Stomach (tissue), 9 donors: Measurements from ENCODE around the gene PTPN14. TPM values are rescaled to one million over a fixed set of nuclear protein-coding genes. Genes with fewer than 3 reads are reported as not detected.

Experiments used
- DNase-seq, 2 donors: peaks; one replicate each; pipeline versions ENCODE4 v3.0.0 to v3.0.0-alpha.2; 2013 to 2019
- H3K27ac ChIP-seq, 5 donors: fragments of 200-600 bp in 4 of 5; sonication (generic) in 4 of 5; one replicate each; pipeline ENCODE4 v1.5.1; 2013 to 2019; ENCODE audit warnings: mild to moderate bottlenecking in 1 of 5, moderate library complexity in 1 of 5
- H3K27me3 ChIP-seq, 3 donors: fragments of 200-600 bp; sonication (generic); one replicate each; pipeline ENCODE4 v1.5.1; 2017 to 2019; ENCODE audit warnings: mixed run types in 1 of 3
- H3K36me3 ChIP-seq, 4 donors: fragments of 200-600 bp; sonication (generic); 1 replicate in 3 of 4; 2 replicates in 1 of 4; pipeline ENCODE4 v1.5.1; 2016 to 2019
- H3K4me1 ChIP-seq, 4 donors: fragments of 200-600 bp; sonication (generic); one replicate each; pipeline ENCODE4 v1.5.1; 2016 to 2019
- H3K4me3 ChIP-seq, 4 donors: fragments of 200-600 bp; sonication (generic) in 3 of 4; one replicate each; pipeline ENCODE4 v1.5.1; 2016 to 2019; ENCODE audit warnings: mild to moderate bottlenecking in 1 of 4
- H3K9me3 ChIP-seq, 4 donors: fragments of 200-600 bp; sonication (generic); one replicate each; pipeline ENCODE4 v1.5.1; 2016 to 2019
- EP300 ChIP-seq: sonication (generic); formaldehyde crosslinking; IDR thresholded peaks from one replicate; pipeline ENCODE4 v1.6.1; 2017; ENCODE audit warnings: antibody characterized with exemption
- POLR2A ChIP-seq, 4 donors: fragments of 450-650 bp; IDR thresholded peaks; one replicate each; pipeline ENCODE4 v1.6.1; 2016; ENCODE audit warnings: antibody characterized with exemption in 4 of 4, control low read depth in 2 of 4, mild to moderate bottlenecking in 1 of 4, moderate library complexity in 1 of 4
- POLR2AphosphoS5 ChIP-seq, 3 donors: sonication (generic); formaldehyde crosslinking; IDR thresholded peaks; one replicate each; pipeline ENCODE4 v1.6.1; 2016; ENCODE audit warnings: antibody characterized with exemption in 3 of 3
- WGBS, 5 donors: extraction: QIAGEN DNeasy Blood & Tissue Kit in 3 of 5; methylation state at CpG; one replicate each; pipeline versions ENCODE4 v1.1.5 to v1.1.7; 2013 to 2018; 5-methylcytosine and 5-hydroxymethylcytosine counted together
- intact Hi-C: fragments of 100-400 bp; cut with DNase I; formaldehyde crosslinking; loops from one replicate; pipeline ENCODE4 v1.15.1; 2023; ENCODE audit warnings: low total_unique reads
- polyA plus RNA-seq, 3 donors: library from polyadenylated mRNA; stranded (reverse); fragments of 200-250 nt; gene quantifications; one replicate each; pipeline ENCODE4 v1.2.3, GENCODE V29; 2013
- total RNA-seq, 5 donors: library from RNA; depleted of rRNA; stranded (reverse); fragments of >200 nt; gene quantifications; one replicate each; pipeline versions ENCODE4 v1.1.0 to v1.2.3, GENCODE V29; 2014 to 2016
- TF ChIP-seq, protein P1 (sequence below), 7 experiments: fragments of 450-650 bp in 4 of 7; fragments of 200-600 bp in 3 of 7; sonication (generic) in 3 of 7; IDR thresholded peaks; one replicate each; pipeline ENCODE4 v1.5.1; 2016 to 2019; ENCODE audit warnings: antibody characterized with exemption in 7 of 7, control low read depth in 2 of 7, mild to moderate bottlenecking in 1 of 7
- donor health status: healthy with polysubstance abuse.
- donor health status: Bipolar disorder and iron deficiency.
- donor health status: healthy.

Gene PTPN14
- total and polyA plus RNA-seq, 8 donors, result 1.7 to 44.6 (median 9.8) TPM

DNA sequence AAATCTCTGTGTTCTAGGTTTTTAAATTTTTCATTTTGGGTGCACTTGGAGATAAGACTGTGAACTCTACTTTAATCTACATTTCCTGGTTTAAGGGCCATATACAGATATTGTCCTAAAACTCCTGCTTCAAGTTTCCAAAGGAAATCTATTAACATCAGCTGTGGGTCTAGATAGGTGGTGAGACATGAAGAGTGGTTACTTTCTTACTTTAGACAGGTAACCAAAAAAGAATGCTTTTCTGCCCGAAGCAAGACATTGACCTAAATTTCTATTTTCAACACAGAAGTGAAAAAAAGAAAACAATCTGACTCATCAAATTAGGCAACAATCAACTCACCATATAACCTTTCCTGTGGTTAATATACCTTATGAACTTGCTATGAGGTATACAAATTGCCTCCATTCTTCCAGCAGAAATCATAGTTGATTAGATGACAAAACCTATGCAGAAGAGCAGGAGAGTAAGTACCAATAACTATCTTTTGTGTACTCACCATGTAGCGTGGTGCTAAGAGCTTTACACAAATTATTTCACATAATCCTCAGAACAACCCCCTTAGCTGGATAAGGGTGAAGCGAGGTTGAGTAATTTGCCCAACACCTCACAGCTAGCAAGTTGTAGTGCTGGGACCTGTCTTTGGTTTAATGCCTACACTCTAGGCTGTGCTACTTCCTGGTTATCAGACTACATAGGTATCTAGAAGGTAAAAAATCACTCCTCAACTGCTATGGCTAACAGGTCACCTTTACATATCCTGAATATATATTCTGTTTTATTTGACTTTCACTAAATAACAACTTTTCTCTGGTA lies 23.4 kb upstream of the PTPN14 start:
- no peaks in the 10 kb centered on the region for H3K36me3 ChIP-seq
- peaks cover 13 to 25% (median 18%) of the 10 kb centered on the region in 4 donors for H3K9me3 ChIP-seq
- intact Hi-C loops, result no loop called here
- no peak for DNase-seq
- no peak overlapping the region for H3K27ac ChIP-seq
- no peak for TF ChIP-seq POLR2A (IDR thresholded peaks at IDR 0.05)
- no peak for TF ChIP-seq POLR2AphosphoS5 (IDR thresholded peaks at IDR 0.05)
- no peak for TF ChIP-seq EP300
- TF ChIP-seq, protein P1, sequence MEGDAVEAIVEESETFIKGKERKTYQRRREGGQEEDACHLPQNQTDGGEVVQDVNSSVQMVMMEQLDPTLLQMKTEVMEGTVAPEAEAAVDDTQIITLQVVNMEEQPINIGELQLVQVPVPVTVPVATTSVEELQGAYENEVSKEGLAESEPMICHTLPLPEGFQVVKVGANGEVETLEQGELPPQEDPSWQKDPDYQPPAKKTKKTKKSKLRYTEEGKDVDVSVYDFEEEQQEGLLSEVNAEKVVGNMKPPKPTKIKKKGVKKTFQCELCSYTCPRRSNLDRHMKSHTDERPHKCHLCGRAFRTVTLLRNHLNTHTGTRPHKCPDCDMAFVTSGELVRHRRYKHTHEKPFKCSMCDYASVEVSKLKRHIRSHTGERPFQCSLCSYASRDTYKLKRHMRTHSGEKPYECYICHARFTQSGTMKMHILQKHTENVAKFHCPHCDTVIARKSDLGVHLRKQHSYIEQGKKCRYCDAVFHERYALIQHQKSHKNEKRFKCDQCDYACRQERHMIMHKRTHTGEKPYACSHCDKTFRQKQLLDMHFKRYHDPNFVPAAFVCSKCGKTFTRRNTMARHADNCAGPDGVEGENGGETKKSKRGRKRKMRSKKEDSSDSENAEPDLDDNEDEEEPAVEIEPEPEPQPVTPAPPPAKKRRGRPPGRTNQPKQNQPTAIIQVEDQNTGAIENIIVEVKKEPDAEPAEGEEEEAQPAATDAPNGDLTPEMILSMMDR (IDR thresholded peaks at IDR 0.05), result no peak
- WGBS, 5 donors, result 83 to 92% (median 91%) methylated on average over 3 of the region's 3 CpGs
- no peaks in the 10 kb centered on the region for H3K27me3 ChIP-seq
- H3K4me1 ChIP-seq, result no peaks in the 10 kb centered on the region
- H3K4me3 ChIP-seq, result no peak overlapping the region

GRCh38 chr1:214573386-214574318 lies 22.2 kb upstream of the PTPN14 start:
- intact Hi-C loops, result no loop called here
- no peak for TF ChIP-seq POLR2AphosphoS5 (IDR thresholded peaks at IDR 0.05)
- TF ChIP-seq, protein P1 (IDR thresholded peaks at IDR 0.05), result no peak
- no peak for TF ChIP-seq EP300
- no peak for TF ChIP-seq POLR2A (IDR thresholded peaks at IDR 0.05)
- DNase-seq, result no peak
- Histone ChIP-seq H3K27ac (no peak overlapping the region), H3K36me3 (no peaks in the 10 kb centered on the region), H3K4me1 (no peaks in the 10 kb centered on the region), H3K4me3 (no peak overlapping the region), H3K27me3 (no peaks in the 10 kb centered on the region), H3K9me3 (peaks cover 13 to 25% (median 18%) of the 10 kb centered on the region in 4 donors)
- 74 to 81% (median 80%) methylated on average over 11 of the region's 11 CpGs for WGBS, 5 donors

DNA sequence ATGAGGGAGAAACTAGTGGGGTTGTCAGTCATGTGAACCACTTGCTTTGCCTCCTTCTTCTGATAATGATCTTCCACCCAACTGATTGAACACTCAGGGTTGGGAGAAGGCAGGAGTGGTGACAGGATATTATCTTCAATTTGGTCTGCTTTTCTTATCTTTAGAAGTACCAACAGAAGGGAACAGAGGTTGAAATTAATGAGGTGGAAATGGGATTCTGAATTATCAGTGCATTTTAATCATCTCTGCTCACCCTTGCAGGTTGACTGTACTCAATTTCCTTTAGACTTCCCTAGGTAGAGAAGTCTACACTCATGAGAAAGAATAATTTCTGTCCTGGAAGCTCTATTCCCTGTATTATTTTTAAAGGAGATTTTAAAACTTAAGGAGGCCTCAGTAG lies 19.9 kb upstream of the PTPN14 start:
- H3K27me3 ChIP-seq, result no peaks in the 10 kb centered on the region
- H3K4me1 ChIP-seq, result peaks cover 0 to 4% (median 0%) of the 10 kb centered on the region in 4 donors
- H3K27ac ChIP-seq, result no peak overlapping the region
- TF ChIP-seq EP300 (no peak), POLR2A (IDR thresholded peaks at IDR 0.05) (no peak), POLR2AphosphoS5 (IDR thresholded peaks at IDR 0.05) (no peak)
- TF ChIP-seq, protein P1 (IDR thresholded peaks at IDR 0.05), result no peak
- H3K9me3 ChIP-seq, result peaks cover 5 to 13% (median 9%) of the 10 kb centered on the region in 4 donors
- no peaks in the 10 kb centered on the region for H3K36me3 ChIP-seq
- H3K4me3 ChIP-seq, result no peak overlapping the region
- intact Hi-C loops, result no loop called here
- no peak for DNase-seq

GRCh38 chr1:214570442-214570841 lies 19.0 kb upstream of the PTPN14 start:
- Histone ChIP-seq H3K36me3 (no peaks in the 10 kb centered on the region), H3K9me3 (peaks cover 0 to 4% (median 1%) of the 10 kb centered on the region in 4 donors), H3K27me3 (no peaks in the 10 kb centered on the region), H3K4me3 (no peak overlapping the region), H3K4me1 (peaks cover 0 to 4% (median 0%) of the 10 kb centered on the region in 4 donors), H3K27ac (no peak overlapping the region)
- WGBS, 5 donors, result 24 to 43% (median 32%) methylated on average over 2 of the region's 2 CpGs
- DNase-seq, result no peak
- intact Hi-C loops, result no loop called here
- no peak for TF ChIP-seq POLR2A (IDR thresholded peaks at IDR 0.05)
- TF ChIP-seq EP300, result no peak
- TF ChIP-seq POLR2AphosphoS5 (IDR thresholded peaks at IDR 0.05), result no peak
- TF ChIP-seq, protein P1 (IDR thresholded peaks at IDR 0.05), result no peak
